Measurements from ENCODE around the gene PGLYRP4.
"Not testable (repeated sequence)": the region's sequence is repeated elsewhere in the genome, so short reads cannot be mapped to it uniquely, and the experiment has no call there.

The PGLYRP4 gene

DNA sequence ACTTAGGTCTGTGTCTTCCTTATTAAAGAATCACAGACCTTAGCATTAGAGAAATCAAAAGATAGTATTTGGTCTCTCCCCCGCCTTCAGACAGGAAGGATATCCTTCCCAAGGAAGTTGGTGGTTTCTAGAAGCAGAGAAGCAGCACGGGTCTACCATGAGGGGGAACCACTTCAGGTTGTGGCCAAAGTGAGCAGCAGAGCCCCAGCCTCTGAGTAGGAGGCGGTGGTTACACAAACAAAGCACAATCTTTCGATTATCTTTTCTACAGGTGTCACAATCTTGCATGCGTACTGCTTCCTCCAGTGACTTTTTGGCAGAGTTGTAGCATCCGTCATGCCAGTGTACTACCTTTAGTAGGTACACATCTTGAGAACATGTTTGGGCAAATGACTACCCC lies 8.8 kb downstream of the PGLYRP4 start:
- no peak overlapping the region for H3K4me3 ChIP-seq (ENCODE audit: low read depth, low read length)
- TF ChIP-seq CTCF (IDR thresholded peaks at IDR 0.05; ENCODE audit: low read depth, low read length, missing control alignments) = no peak
- no peak for DNase-seq (ENCODE audit: low read depth)

- DNase-seq (ENCODE audit: low read depth) = no peak
- H3K4me3 ChIP-seq (ENCODE audit: low read depth, low read length) = no peak overlapping the region
- no peak for TF ChIP-seq CTCF (IDR thresholded peaks at IDR 0.05; ENCODE audit: low read depth, low read length, missing control alignments)
Measured at GRCh38 chr1:153337980-153338853, 10.4 kb downstream of the PGLYRP4 start.

DNA sequence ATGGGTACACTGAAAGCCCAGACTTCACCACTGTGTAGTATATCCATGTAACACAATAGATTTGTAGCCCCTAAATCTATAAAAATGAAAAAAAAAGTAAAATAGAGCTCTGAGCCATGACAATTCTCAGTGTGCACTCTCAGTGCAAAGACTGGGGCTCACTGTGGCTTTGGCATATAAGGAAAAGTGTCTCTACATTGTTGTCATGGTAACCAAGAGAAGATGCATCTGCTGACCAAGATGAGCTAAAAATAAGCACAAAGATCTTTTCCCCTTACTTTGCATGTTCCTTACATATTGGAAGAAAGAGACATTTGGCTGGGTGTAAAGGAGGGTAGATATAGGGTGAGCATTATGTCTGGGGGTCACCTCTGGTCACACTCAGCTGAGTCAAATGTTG lies 12.0 kb downstream of the PGLYRP4 start:
- TF ChIP-seq CTCF (IDR thresholded peaks at IDR 0.05; ENCODE audit: low read depth, low read length, missing control alignments) = no peak
- DNase-seq (ENCODE audit: low read depth) = no peak
- no peak overlapping the region for H3K4me3 ChIP-seq (ENCODE audit: low read depth, low read length)

DNA sequence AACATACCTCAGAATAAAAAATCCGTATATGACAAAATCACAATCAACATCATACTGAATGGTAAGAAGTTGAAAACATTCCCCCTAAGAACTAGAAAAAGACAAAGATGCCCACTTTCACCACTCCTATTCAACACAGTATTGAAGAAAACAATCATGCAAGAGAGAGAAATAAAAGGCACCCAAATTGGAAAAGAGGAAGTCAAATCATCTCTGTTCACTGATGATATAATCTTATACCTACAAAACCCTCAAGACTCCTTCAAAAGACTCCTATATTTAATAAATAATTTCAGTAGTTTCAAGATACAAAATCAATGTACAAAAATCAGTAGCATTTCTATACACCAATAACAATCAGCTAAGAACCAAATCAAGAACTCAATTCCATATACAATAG lies 14.7 kb downstream of the PGLYRP4 start:
- DNase-seq (ENCODE audit: low read depth) = no peak
- TF ChIP-seq CTCF (IDR thresholded peaks at IDR 0.05; ENCODE audit: low read depth, low read length, missing control alignments) = no peak
- no peak overlapping the region for H3K4me3 ChIP-seq (ENCODE audit: low read depth, low read length)

DNA sequence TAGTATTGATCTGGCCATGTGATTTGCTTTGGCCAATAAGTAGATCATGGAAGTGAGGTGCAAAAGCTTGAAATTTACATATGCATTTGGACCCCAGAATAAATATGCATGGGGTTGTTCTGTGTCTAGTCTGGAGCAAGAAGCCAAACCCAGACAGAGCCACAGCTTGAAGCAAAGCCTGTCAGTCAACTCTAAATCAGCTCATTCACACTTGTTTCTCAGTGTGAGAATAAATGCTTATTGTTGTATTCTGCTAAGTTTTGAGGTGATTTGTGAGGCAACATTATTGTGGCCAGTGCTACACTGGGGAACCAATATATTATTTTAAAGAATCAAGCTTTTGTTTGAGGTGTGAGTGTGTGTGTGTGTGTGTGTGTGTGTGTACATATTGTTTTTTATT lies 23.7 kb downstream of the PGLYRP4 start:
- no peak for DNase-seq (ENCODE audit: low read depth)
- TF ChIP-seq CTCF (IDR thresholded peaks at IDR 0.05; ENCODE audit: low read depth, low read length, missing control alignments) = no peak
- no peak overlapping the region for H3K4me3 ChIP-seq (ENCODE audit: low read depth, low read length)

DNA sequence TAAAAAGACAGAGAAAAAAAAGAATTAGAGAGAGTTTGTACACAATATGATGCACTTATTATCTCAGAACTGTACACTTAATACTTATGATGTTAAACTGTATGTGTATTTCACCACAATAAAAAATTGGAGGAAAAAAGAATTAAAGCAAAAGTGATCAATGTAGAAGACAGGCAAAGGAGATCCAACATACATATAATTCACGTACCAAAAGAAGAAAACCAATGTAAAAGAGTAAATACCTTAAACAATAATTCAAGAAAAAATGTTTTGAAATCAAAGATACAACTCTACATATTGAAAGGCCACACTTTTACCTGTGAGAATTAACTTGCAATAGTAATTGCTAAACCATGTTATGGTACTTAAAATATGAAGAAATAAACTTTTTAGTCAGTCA lies 26.1 kb downstream of the PGLYRP4 start:
- DNase-seq (ENCODE audit: low read depth) = no peak
- no peak for TF ChIP-seq CTCF (IDR thresholded peaks at IDR 0.05; ENCODE audit: low read depth, low read length, missing control alignments)
- H3K4me3 ChIP-seq (ENCODE audit: low read depth, low read length) = no peak overlapping the region

DNA sequence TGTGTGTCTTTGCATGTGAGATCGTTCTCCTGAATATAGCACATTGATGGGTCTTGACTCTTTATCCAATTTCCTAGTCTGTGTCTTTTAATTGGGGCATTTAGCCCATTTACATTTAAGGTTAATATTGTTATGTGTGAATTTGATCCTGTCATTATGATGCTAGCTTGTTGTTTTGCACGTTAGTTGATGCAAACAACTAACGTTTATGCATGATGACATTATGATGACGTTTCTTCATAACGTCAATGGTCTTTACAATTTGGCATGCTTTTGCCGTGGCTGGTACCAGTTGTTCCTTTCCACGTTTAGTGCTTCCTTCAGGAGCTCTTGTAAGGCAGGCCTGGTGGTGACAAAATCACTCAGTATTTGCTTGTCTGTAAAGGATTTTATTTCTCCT lies 30.5 kb downstream of the PGLYRP4 start:
- not testable (repeated sequence) for H3K4me3 ChIP-seq (ENCODE audit: low read depth, low read length); DNase-seq (ENCODE audit: low read depth)

DNA sequence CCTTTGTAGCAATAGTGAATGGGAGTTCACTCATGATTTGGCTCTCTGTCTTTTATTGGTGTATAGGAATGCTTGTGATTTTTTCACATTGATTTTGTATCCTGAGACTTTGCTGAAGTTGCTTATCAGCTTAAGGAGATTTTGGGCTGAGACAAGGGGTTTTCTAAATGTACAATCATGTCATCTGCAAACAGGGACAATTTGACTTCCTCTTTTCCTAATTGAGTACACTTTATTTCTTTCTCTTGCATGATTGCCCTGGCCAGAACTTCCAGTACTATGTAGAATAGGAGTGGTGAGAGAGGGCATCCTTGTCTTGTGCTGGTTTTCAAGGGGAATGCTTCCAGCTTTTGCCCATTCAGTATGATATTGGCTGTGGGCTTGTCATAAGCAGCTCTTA lies 32.6 kb downstream of the PGLYRP4 start:
- not testable (repeated sequence) for H3K4me3 ChIP-seq (ENCODE audit: low read depth, low read length); DNase-seq (ENCODE audit: low read depth)

- not testable (repeated sequence) for H3K4me3 ChIP-seq (ENCODE audit: low read depth, low read length); DNase-seq (ENCODE audit: low read depth)
Measured at GRCh38 chr1:153314388-153314787, 34.3 kb downstream of the PGLYRP4 start.
